ENCODE results near the gene ZNF229.

GRCh38 chr19:44476559-44477408, 28.5 kb upstream of the ZNF229 start:
- no peak for TF ChIP-seq POLR2A (IDR thresholded peaks at IDR 0.05; ENCODE audit: low read length)
- no peak for TF ChIP-seq GATA1 (IDR thresholded peaks at IDR 0.05; ENCODE audit: low read depth, low read length)
